ENCODE data around the gene CHRNE. TPM values are rescaled to one million over a fixed set of nuclear protein-coding genes. Genes with fewer than 3 reads are reported as not detected.
A peak's percentile ranks its signal among the peaks of the same experiment; 100 is the strongest.

Gene CHRNE
- total and polyA plus RNA-seq, 2 donors (not counting 1 experiment from before 2014, with no cell fraction given), result 0.19 to 0.66 TPM

GRCh38 chr17:4939546-4939795, 36.6 kb upstream of the CHRNE start:
- no peaks in the 10 kb centered on the region for H3K27me3 ChIP-seq (ENCODE audit: control insufficient read depth, insufficient read depth, low read length)
- H2AFZ ChIP-seq (ENCODE audit: low read length), result no peak overlapping the region
- peaks cover 20% of the 10 kb centered on the region for H3K4me1 ChIP-seq (ENCODE audit: control insufficient read depth, extremely low read depth, insufficient read depth, low read length)
- no peaks in the 10 kb centered on the region for H3K9me3 ChIP-seq (ENCODE audit: control insufficient read depth, insufficient read depth, low read depth, low read length)
- H3K36me3 ChIP-seq (ENCODE audit: control insufficient read depth, insufficient read depth, low read length), result peaks cover 29% of the 10 kb centered on the region
- TF ChIP-seq EZH2 (IDR thresholded peaks at IDR 0.05; ENCODE audit: low read length, missing control alignments) (no peak), CTCF (conservative IDR thresholded peaks at IDR 0.05 in 1 of 2, IDR thresholded peaks at IDR 0.05 in 1 of 2; ENCODE audit: low read depth in 1 of 2, low read length in 2 of 2) (no peak)
- H3K79me2 ChIP-seq (ENCODE audit: control insufficient read depth, insufficient read depth, low read length), result peaks cover 56% of the 10 kb centered on the region
- H4K20me1 ChIP-seq (ENCODE audit: control insufficient read depth, extremely low read depth, insufficient read depth, low read length), result no peaks in the 10 kb centered on the region
- H3K27ac ChIP-seq (ENCODE audit: insufficient read depth, low read length), result peak overlapping the region; percentile 89
- no peak for DNase-seq (ENCODE audit: low read depth in 2 of 2)
- H3K4me3 ChIP-seq (replicated peaks in 1 of 4; ENCODE audit: control extremely low read depth in 1 of 4, insufficient read depth in 1 of 4, low read depth in 3 of 4, low read length in 4 of 4), result peak overlapping the region; percentile 76 to 93 (median 81)
- H3K9ac ChIP-seq (ENCODE audit: insufficient read depth, low read length), result peak overlapping the region; percentile 65
- H3K4me2 ChIP-seq (ENCODE audit: extremely low read depth, insufficient read depth, low read length), result peak overlapping the region; percentile 100

- H3K79me2 ChIP-seq (ENCODE audit: control insufficient read depth, insufficient read depth, low read length), result peaks cover 50% of the 10 kb centered on the region
- peak overlapping the region; percentile 89 for H3K27ac ChIP-seq (ENCODE audit: insufficient read depth, low read length)
- no peak for TF ChIP-seq CTCF (conservative IDR thresholded peaks at IDR 0.05 in 1 of 2, IDR thresholded peaks at IDR 0.05 in 1 of 2; ENCODE audit: low read depth in 1 of 2, low read length in 2 of 2)
- no peak for TF ChIP-seq EZH2 (IDR thresholded peaks at IDR 0.05; ENCODE audit: low read length, missing control alignments)
- no peak for DNase-seq (ENCODE audit: low read depth in 2 of 2)
- peak overlapping the region; percentile 100 for H3K4me2 ChIP-seq (ENCODE audit: extremely low read depth, insufficient read depth, low read length)
- H3K27me3 ChIP-seq (ENCODE audit: control insufficient read depth, insufficient read depth, low read length), result no peaks in the 10 kb centered on the region
- H3K4me1 ChIP-seq (ENCODE audit: control insufficient read depth, extremely low read depth, insufficient read depth, low read length), result peaks cover 19% of the 10 kb centered on the region
- H3K36me3 ChIP-seq (ENCODE audit: control insufficient read depth, insufficient read depth, low read length), result peaks cover 26% of the 10 kb centered on the region
- no peaks in the 10 kb centered on the region for H3K9me3 ChIP-seq (ENCODE audit: control insufficient read depth, insufficient read depth, low read depth, low read length)
- peak overlapping the region; percentile 76 to 93 (median 81) for H3K4me3 ChIP-seq (replicated peaks in 1 of 4; ENCODE audit: control extremely low read depth in 1 of 4, insufficient read depth in 1 of 4, low read depth in 3 of 4, low read length in 4 of 4)
- no peaks in the 10 kb centered on the region for H4K20me1 ChIP-seq (ENCODE audit: control insufficient read depth, extremely low read depth, insufficient read depth, low read length)
- H3K9ac ChIP-seq (ENCODE audit: insufficient read depth, low read length), result peak overlapping the region; percentile 65
- H2AFZ ChIP-seq (ENCODE audit: low read length), result no peak overlapping the region
These were observed 36.0 kb upstream of the CHRNE start for GRCh38 chr17:4938688-4939545.

- Histone ChIP-seq H3K4me3 (replicated peaks in 1 of 4; ENCODE audit: control extremely low read depth in 1 of 4, insufficient read depth in 1 of 4, low read depth in 3 of 4, low read length in 4 of 4) (peak overlapping the region in 1 of 4 experiments; percentile 93), H3K36me3 (ENCODE audit: control insufficient read depth, insufficient read depth, low read length) (peaks cover 22% of the 10 kb centered on the region), H3K4me1 (ENCODE audit: control insufficient read depth, extremely low read depth, insufficient read depth, low read length) (peaks cover 17% of the 10 kb centered on the region)
These were observed 35.2 kb upstream of the CHRNE start for GRCh38 chr17:4938069-4938491.

More at GRCh38 chr17:4938069-4938491, 35.2 kb upstream of the CHRNE start:
- DNase-seq (ENCODE audit: low read depth in 2 of 2), result no peak
- Histone ChIP-seq H3K9me3 (ENCODE audit: control insufficient read depth, insufficient read depth, low read depth, low read length) (no peaks in the 10 kb centered on the region), H4K20me1 (ENCODE audit: control insufficient read depth, extremely low read depth, insufficient read depth, low read length) (no peaks in the 10 kb centered on the region), H3K27ac (ENCODE audit: insufficient read depth, low read length) (no peak overlapping the region), H3K79me2 (ENCODE audit: control insufficient read depth, insufficient read depth, low read length) (peaks cover 42% of the 10 kb centered on the region), H2AFZ (ENCODE audit: low read length) (no peak overlapping the region), H3K27me3 (ENCODE audit: control insufficient read depth, insufficient read depth, low read length) (no peaks in the 10 kb centered on the region), H3K9ac (ENCODE audit: insufficient read depth, low read length) (no peak overlapping the region), H3K4me2 (ENCODE audit: extremely low read depth, insufficient read depth, low read length) (peak overlapping the region; percentile 100)
- no peak for TF ChIP-seq CTCF (conservative IDR thresholded peaks at IDR 0.05 in 1 of 2, IDR thresholded peaks at IDR 0.05 in 1 of 2; ENCODE audit: low read depth in 1 of 2, low read length in 2 of 2)
- TF ChIP-seq EZH2 (IDR thresholded peaks at IDR 0.05; ENCODE audit: low read length, missing control alignments), result no peak

Data from fibroblast of lung (primary cell).